Measurements from ENCODE around the gene ITGA2B. TPM values are rescaled to one million over a fixed set of nuclear protein-coding genes. Genes with fewer than 3 reads are reported as not detected.

Gene ITGA2B
- total and polyA plus RNA-seq, 8 donors: 0.09 to 0.61 (median 0.48) TPM

GRCh38 chr17:44360826-44361225, 28.6 kb downstream of the ITGA2B start:
- ATAC-seq: peak in 1 of 4 donors; percentile 17
- Histone ChIP-seq H3K27me3 (no peaks in the 10 kb centered on the region), H3K36me3 (no peaks in the 10 kb centered on the region), H3K4me3 (no peak overlapping the region), H3K4me1 (no peaks in the 10 kb centered on the region), H3K27ac (no peak overlapping the region), H3K9me3 (no peaks in the 10 kb centered on the region)
- no peak for DNase-seq
- no peak for TF ChIP-seq CTCF (IDR thresholded peaks at IDR 0.05)
- WGBS, 2 donors: 51 to 54% methylated on average over 5 of the region's 5 CpGs
- no peak for FAIRE-seq
- intact Hi-C loops (cut with DNase I): no loop called here

- WGBS, 2 donors: 51 to 54% methylated on average over 6 of the region's 6 CpGs
- FAIRE-seq (no peak), DNase-seq (no peak)
Measured at GRCh38 chr17:44360144-44360533, 29.3 kb downstream of the ITGA2B start.

GRCh38 chr17:44359458-44360143, 29.8 kb downstream of the ITGA2B start:
- intact Hi-C loops (cut with DNase I): no loop called here
- FAIRE-seq: no peak

More at GRCh38 chr17:44360144-44360533, 29.3 kb downstream of the ITGA2B start:
- Histone ChIP-seq H3K4me3 (no peak overlapping the region), H3K27me3 (no peaks in the 10 kb centered on the region), H3K9me3 (no peaks in the 10 kb centered on the region), H3K4me1 (no peaks in the 10 kb centered on the region), H3K27ac (no peak overlapping the region), H3K36me3 (no peaks in the 10 kb centered on the region)
- intact Hi-C loops (cut with DNase I): no loop called here
- no peak for ATAC-seq
- no peak for TF ChIP-seq CTCF (IDR thresholded peaks at IDR 0.05)

GRCh38 chr17:44359006-44359405, 30.4 kb downstream of the ITGA2B start:
- Histone ChIP-seq H3K36me3 (no peaks in the 10 kb centered on the region), H3K4me3 (no peak overlapping the region), H3K9me3 (no peaks in the 10 kb centered on the region), H3K27me3 (no peaks in the 10 kb centered on the region), H3K4me1 (no peaks in the 10 kb centered on the region), H3K27ac (no peak overlapping the region)
- intact Hi-C loops (cut with DNase I): no loop called here
- DNase-seq (no peak), ATAC-seq (no peak), FAIRE-seq (no peak)
- 67 to 74% methylated on average over 6 of the region's 6 CpGs for WGBS, 2 donors
- no peak for TF ChIP-seq CTCF (IDR thresholded peaks at IDR 0.05)

More at GRCh38 chr17:44359458-44360143, 29.8 kb downstream of the ITGA2B start:
- no peaks in the 10 kb centered on the region for H3K9me3 ChIP-seq
- ATAC-seq: no peak
- TF ChIP-seq CTCF (IDR thresholded peaks at IDR 0.05): no peak
- H3K27me3 ChIP-seq: no peaks in the 10 kb centered on the region
- H3K36me3 ChIP-seq: no peaks in the 10 kb centered on the region
- H3K4me1 ChIP-seq: no peaks in the 10 kb centered on the region
- H3K4me3 ChIP-seq: no peak overlapping the region
- no peak overlapping the region for H3K27ac ChIP-seq
- peak in 2 of 6 donors; percentile 16 to 51 for DNase-seq
- WGBS, 2 donors: 69 to 76% methylated on average over 14 of the region's 14 CpGs

- DNase-seq (no peak), ATAC-seq (no peak), FAIRE-seq (no peak)
- no peak for TF ChIP-seq CTCF (IDR thresholded peaks at IDR 0.05)
- no peak overlapping the region for H3K27ac ChIP-seq
- intact Hi-C loops (cut with DNase I): no loop called here
- no peaks in the 10 kb centered on the region for H3K9me3 ChIP-seq
- H3K4me1 ChIP-seq: no peaks in the 10 kb centered on the region
- H3K36me3 ChIP-seq: no peaks in the 10 kb centered on the region
- H3K4me3 ChIP-seq: no peak overlapping the region
- 75 to 83% methylated on average over 9 of the region's 9 CpGs for WGBS, 2 donors
- H3K27me3 ChIP-seq: no peaks in the 10 kb centered on the region
Measured at GRCh38 chr17:44358066-44358465, 31.4 kb downstream of the ITGA2B start.

Measured in pancreas (tissue), 10 donors.